ENCODE measurements around the gene RFX1.

The RFX1 gene

DNA sequence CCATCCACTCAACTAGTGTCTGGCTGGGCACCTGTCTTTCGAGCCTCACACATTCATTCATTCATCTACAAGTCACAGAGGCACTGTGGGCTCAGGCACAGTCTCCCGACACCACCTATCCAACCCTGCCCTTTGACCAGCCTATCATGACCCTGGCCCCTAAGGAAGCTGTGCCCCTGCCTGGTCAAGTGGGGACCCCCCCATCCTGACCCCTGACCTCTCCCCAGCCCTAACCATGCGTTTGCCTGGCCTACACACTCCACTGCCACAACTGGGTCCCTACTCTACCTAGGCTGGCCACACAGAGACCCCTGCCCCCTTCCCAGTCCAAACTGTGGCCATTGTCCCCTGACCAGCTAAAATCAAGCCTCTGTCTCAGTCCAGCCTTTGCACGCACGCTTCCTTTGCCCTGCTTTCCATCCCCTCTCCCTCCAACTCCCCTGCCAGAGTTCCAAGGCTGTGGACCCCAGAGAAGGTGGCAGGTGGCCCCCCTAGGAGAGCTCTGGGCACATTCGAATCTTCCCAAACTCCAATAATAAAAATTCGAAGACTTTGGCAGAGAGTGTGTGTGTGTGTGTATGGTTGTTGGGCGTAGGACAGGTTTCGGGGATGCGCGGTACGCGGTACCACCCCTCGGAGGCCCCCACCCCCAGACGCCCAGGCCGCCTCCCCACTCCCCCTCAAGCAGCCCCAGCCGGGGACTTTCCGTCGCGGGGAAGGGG, 25.0 kb upstream of the RFX1 start:
- TF ChIP-seq TAF1 (IDR thresholded peaks at IDR 0.05; ENCODE audit: low read depth), result no peak
- TF ChIP-seq ZBTB7A (IDR thresholded peaks at IDR 0.05; ENCODE audit: low read depth), result peak; percentile 18; the same call in 1 of the 2 replicates
- TF ChIP-seq YY1 (IDR thresholded peaks at IDR 0.05; ENCODE audit: low read depth), result no peak
- TF ChIP-seq, protein P1, sequence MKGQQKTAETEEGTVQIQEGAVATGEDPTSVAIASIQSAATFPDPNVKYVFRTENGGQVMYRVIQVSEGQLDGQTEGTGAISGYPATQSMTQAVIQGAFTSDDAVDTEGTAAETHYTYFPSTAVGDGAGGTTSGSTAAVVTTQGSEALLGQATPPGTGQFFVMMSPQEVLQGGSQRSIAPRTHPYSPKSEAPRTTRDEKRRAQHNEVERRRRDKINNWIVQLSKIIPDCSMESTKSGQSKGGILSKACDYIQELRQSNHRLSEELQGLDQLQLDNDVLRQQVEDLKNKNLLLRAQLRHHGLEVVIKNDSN (IDR thresholded peaks at IDR 0.05), result no peak
- TF ChIP-seq CEBPB (IDR thresholded peaks at IDR 0.05), result no peak
- TF ChIP-seq FOXM1 (IDR thresholded peaks at IDR 0.05; ENCODE audit: borderline replicate concordance, low read depth), result no peak
- TF ChIP-seq TEAD4 (IDR thresholded peaks at IDR 0.05), result no peak

DNA sequence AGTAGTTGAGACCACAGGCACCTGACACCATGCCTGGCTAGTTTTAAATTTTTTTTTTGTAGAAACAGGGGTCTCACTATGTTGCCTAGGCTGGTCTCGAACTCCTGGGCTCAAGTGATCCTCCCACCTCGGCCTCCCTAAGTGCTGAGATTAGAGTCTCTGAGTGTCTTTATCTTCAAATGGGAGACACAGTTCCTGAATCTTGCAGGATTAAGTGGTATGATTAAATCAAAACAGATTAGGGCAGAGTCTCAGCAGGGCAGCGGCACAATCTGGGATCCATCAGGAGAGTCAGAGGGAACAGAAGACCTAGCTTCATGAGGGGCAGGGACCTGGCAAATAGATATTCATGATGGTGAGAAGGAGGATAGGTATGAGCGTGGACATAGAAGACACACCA, 22.8 kb upstream of the RFX1 start:
- TF ChIP-seq YY1 (IDR thresholded peaks at IDR 0.05; ENCODE audit: low read depth) (no peak), FOXM1 (IDR thresholded peaks at IDR 0.05; ENCODE audit: borderline replicate concordance, low read depth) (no peak), NFIC (IDR thresholded peaks at IDR 0.05) (no peak), TCF12 (IDR thresholded peaks at IDR 0.05; ENCODE audit: low read depth) (no peak), EGR1 (IDR thresholded peaks at IDR 0.05) (no peak), ZBTB7A (IDR thresholded peaks at IDR 0.05; ENCODE audit: low read depth) (no peak), RAD21 (IDR thresholded peaks at IDR 0.05; ENCODE audit: low read depth) (no peak), CEBPB (IDR thresholded peaks at IDR 0.05) (no peak), TEAD4 (IDR thresholded peaks at IDR 0.05) (no peak), EP300 (IDR thresholded peaks at IDR 0.05; ENCODE audit: borderline replicate concordance) (no peak), CREB1 (IDR thresholded peaks at IDR 0.05; ENCODE audit: low read depth) (no peak), TAF1 (IDR thresholded peaks at IDR 0.05; ENCODE audit: low read depth) (no peak)
- TF ChIP-seq, protein P1 (IDR thresholded peaks at IDR 0.05), result no peak
- TF ChIP-seq, protein P2, sequence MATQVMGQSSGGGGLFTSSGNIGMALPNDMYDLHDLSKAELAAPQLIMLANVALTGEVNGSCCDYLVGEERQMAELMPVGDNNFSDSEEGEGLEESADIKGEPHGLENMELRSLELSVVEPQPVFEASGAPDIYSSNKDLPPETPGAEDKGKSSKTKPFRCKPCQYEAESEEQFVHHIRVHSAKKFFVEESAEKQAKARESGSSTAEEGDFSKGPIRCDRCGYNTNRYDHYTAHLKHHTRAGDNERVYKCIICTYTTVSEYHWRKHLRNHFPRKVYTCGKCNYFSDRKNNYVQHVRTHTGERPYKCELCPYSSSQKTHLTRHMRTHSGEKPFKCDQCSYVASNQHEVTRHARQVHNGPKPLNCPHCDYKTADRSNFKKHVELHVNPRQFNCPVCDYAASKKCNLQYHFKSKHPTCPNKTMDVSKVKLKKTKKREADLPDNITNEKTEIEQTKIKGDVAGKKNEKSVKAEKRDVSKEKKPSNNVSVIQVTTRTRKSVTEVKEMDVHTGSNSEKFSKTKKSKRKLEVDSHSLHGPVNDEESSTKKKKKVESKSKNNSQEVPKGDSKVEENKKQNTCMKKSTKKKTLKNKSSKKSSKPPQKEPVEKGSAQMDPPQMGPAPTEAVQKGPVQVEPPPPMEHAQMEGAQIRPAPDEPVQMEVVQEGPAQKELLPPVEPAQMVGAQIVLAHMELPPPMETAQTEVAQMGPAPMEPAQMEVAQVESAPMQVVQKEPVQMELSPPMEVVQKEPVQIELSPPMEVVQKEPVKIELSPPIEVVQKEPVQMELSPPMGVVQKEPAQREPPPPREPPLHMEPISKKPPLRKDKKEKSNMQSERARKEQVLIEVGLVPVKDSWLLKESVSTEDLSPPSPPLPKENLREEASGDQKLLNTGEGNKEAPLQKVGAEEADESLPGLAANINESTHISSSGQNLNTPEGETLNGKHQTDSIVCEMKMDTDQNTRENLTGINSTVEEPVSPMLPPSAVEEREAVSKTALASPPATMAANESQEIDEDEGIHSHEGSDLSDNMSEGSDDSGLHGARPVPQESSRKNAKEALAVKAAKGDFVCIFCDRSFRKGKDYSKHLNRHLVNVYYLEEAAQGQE (IDR thresholded peaks at IDR 0.05; ENCODE audit: low read depth), result no peak
- TF ChIP-seq, protein P3, sequence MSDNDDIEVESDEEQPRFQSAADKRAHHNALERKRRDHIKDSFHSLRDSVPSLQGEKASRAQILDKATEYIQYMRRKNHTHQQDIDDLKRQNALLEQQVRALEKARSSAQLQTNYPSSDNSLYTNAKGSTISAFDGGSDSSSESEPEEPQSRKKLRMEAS (IDR thresholded peaks at IDR 0.05), result no peak

DNA sequence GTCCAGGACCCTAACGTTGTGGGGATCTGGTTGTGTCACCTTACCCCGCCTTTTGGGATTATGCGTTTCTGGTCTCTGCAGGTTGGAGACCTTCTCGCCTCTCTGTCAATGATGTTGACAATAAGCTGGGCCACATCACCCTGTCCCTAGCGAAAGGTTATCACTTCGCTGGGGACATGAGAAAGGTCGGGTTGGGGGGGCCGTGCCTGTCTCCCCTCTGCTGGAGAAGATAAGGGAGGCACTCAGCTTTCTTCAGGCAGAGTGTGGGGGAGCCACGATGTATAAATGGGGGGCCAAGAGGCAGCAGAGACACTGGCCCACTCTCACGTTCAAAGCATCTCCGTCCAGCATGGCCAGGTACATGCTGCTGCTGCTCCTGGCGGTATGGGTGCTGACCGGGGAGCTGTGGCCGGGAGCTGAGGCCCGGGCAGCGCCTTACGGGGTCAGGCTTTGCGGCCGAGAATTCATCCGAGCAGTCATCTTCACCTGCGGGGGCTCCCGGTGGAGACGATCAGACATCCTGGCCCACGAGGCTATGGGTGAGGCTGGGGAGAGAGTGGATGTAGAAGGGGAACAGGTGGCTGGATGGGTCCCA, 21.8 kb upstream of the RFX1 start, which contains the start of gene RLN3:
Gene RLN3, plus strand, starts transcription at position 293 of the 595 bp plus-strand sequence. Its CDS starts 57 bp downstream, at position 350.
- TF ChIP-seq TCF12 (IDR thresholded peaks at IDR 0.05; ENCODE audit: low read depth), result no peak
- no peak for TF ChIP-seq FOXM1 (IDR thresholded peaks at IDR 0.05; ENCODE audit: borderline replicate concordance, low read depth)
- no peak for TF ChIP-seq CEBPB (IDR thresholded peaks at IDR 0.05)
- no peak for TF ChIP-seq EP300 (IDR thresholded peaks at IDR 0.05; ENCODE audit: borderline replicate concordance)
- no peak for TF ChIP-seq TEAD4 (IDR thresholded peaks at IDR 0.05)
- no peak for TF ChIP-seq EGR1 (IDR thresholded peaks at IDR 0.05)

DNA sequence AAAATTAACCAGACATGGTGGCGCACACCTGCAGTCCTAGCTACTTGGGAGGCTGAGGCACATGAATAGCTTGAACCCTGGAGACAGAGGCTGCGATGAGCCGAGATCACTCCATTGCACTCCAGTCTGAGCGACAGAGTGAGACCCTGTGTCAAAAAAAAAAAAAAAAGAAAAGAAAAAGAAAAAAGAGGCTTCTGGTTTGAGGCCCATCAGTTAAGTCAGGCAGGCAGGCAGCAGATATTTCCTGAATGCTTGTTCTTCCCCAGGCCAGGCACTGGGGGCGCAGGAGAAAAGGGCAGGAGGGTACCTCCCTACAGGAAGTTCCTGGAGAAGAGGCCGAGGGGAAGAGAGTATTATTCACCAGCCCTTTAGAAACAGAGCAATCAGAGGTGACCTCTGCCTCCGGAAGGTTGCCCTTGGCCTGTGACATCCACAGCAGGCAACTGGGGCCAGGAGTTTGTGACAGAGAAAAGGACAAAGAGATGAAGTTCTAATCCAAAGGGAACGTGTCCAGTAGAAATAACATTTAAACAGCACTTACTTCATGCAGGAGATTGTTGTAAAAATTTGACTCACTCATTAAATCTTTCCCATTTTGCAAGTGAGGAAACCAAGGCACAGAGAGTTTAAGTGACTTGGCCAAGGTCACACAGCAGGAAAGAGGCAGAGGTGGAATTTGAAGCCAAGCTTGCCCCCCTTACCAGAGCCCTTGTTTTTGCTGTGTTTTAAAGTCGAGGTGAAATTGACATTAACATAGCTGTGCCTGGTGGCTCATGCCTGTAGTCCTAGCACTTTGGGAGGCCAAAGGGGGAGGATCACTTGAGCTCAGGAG, 17.5 kb upstream of the RFX1 start:
- peak; percentile 15; the same call in 1 of the 2 replicates for TF ChIP-seq RAD21 (IDR thresholded peaks at IDR 0.05; ENCODE audit: low read depth)
- no peak for TF ChIP-seq EP300 (IDR thresholded peaks at IDR 0.05; ENCODE audit: borderline replicate concordance)
- no peak for TF ChIP-seq CREB1 (IDR thresholded peaks at IDR 0.05; ENCODE audit: low read depth)

DNA sequence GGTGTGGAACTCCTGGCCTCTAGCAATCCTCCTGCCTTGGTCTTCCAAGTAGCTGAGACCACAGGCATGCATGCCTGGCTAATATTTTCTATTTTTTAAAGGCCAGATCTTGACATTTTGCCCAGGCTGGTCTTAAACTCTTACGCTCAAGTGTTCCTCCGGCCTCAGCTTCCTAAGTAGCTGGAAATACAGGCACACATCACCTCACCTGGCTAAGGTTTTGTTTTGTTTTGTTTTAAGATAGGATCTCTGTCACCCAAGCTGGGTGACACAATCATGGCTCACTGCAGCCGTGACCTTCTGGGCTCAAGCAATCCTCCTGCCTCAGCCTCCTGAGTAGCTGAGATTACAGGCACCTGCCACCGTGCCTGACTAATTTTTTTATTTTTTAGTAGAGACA, 16.3 kb upstream of the RFX1 start:
- TF ChIP-seq ZBTB7A (IDR thresholded peaks at IDR 0.05; ENCODE audit: low read depth), result no peak
- no peak for TF ChIP-seq TEAD4 (IDR thresholded peaks at IDR 0.05)
- TF ChIP-seq, protein P2 (IDR thresholded peaks at IDR 0.05; ENCODE audit: low read depth), result no peak
- TF ChIP-seq NFIC (IDR thresholded peaks at IDR 0.05), result no peak
- TF ChIP-seq CREB1 (IDR thresholded peaks at IDR 0.05; ENCODE audit: low read depth), result no peak
- TF ChIP-seq YY1 (IDR thresholded peaks at IDR 0.05; ENCODE audit: low read depth), result no peak
- no peak for TF ChIP-seq EGR1 (IDR thresholded peaks at IDR 0.05)

Measured in Ishikawa (cell line).